Stimulated activated CD4-positive, alpha-beta T cell treated with anti-CD3 and anti-CD28 coated beads, Interleukin-4, amount 100 ng/mL, for 4 hours (primary cell): ENCODE data around the gene BRAF.
"Not testable (repeated sequence)": the region's sequence is repeated elsewhere in the genome, so short reads cannot be mapped to it uniquely, and the experiment has no call there.

Experiments used
- DNase-seq, 2 experiments: peaks; one replicate each; pipeline ENCODE4 v3.0.0-alpha.2; 2020

BRAF gene

DNA sequence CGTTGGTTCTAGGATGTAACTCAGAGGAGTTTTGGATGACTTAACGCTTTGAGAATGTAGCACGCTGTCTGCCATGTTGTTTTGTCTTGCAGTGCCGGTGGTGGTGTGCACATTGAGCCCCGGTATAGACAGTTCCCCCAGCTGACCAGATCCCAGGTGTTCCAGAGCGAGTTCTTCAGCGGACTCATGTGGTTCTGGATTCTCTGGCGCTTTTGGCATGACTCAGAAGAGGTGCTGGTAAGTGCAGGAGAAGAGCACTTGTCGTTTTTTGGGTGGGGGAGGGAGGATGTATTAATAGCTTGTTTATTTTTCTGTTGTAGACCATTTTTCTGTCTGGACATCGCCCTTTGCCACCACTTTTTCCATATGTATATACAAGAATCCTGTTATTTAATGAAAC lies 222.0 kb downstream of the BRAF start:
- DNase-seq, result no peak

DNA sequence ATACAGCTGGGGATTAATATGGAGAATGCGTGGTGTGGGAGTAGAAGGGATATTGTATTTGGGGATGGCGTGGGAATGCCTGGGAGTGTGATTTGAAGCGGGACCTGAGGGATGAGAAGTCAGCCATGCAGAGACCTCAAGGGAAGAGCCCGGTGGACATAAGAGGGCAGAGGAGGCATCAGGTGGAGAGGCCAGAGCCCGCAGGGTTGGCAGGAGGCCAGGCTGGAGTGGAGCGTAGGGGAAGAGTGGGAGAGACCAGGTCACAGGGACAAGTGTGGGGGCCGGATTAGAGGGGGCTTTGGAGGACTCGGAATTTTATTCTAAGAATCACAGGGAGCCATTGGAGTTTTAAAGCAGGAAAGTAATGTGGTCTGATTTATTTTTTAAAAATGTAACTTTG lies 226.3 kb downstream of the BRAF start:
- DNase-seq, result no peak

DNA sequence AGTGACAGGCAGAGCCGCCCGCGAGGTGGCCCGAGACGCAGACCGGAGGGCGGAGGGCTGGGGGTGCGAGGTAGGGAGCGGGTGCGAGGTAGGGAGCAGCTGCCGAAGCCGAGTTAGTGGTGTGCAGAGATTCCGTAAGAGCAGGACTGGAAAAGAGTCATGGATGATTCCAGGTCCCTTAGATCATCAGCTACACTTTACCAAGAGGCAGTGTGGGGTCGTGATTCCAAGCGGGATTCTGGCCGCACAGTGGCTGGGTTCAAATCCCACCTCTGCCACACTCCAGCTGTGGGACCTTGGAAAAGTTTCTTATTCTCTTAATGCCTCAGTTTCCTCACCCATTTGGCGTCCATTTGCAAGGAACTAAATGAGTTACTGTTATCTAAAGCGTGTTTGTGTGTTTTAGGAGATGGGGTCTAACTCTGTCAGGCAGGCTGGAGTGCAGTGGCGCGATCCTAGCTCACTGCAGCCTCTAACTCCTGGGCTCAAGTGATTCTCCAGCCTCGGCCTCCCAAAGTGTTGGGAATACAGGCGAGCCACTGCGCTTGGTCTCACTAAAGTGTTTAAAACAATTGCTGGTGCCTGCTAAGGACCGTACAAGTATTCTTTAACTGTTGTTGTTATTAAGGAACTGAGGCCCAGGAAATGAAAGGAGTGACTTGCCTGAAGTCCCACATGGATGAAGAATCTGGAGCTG lies 227.1 kb downstream of the BRAF start:
- DNase-seq, result no peak

DNA sequence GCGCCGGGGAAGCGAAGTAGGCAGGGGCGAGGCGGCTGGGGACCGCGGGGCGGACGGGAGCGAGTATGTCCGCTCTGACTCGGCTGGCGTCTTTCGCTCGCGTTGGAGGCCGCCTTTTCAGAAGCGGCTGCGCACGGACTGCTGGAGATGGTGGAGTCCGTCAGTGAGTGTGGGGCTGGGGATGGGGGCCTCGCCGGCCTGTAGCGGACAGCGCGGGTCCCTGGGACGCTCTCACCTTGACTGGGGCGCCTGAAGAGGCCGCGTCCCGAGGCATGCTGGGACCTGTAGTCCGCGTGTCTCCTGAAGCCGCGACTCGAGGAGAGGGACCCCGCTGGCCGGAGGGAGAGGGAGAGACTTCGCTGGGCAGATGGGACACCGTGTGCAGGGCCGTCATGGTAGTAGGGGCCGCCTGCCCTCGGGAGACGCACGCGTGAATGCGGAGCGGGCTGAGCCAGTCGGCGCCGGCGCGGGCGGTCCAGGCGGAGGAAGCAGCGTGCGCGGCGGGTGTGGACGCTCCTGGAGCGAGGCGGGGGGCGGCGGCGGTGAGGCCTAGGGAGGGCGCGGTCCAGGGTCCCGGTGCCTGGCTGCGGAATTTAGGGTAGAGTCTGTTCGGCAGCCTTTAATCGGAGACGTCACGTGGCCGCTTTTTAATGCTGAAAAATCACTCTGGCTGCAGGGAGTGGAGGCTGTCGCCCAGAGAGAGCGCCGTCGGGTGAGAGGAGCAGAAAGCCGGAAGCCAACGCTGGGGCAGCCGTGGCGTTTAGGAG lies 227.9 kb downstream of the BRAF start, which contains the start of gene NDUFB2:
TSS of gene NDUFB2 (plus strand) at position 29 of the 767 bp plus-strand sequence. CDS start at position 66, 37 bp downstream.
- peak; percentile 52 to 96 for DNase-seq

DNA sequence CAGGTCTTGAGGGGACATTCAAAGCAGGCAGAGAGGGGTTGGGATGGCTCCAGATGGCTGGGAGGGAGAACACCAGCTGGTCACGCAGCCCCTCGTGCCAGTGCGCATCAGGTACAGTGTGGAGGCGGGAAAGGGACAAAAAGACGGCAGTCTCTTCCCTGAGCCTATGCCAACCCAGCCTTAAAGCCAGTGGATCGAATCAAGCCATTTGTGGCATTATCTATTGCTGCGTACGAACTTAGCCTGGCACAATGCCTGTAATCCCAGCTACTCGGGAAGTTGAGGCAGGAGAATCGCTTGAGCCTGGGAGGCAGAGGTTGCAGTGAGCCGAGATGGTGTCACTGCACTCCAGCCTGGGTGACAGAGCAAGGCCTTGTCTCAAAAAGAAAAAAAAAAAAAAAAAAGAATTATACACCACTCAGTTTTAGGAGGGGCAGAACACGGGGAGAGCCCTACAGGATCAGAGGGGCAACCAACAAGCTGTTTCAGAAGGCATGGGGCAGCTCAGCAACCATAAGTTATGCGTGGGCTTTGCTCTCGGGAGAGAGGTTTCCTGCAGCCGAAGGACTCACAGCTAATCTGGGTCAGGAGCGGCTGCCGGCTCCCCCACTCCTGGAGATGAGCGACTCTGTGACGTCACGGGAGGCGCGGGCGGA lies 228.6 kb downstream of the BRAF start:
- peak in 1 of 2 experiments; percentile 93 for DNase-seq

DNA sequence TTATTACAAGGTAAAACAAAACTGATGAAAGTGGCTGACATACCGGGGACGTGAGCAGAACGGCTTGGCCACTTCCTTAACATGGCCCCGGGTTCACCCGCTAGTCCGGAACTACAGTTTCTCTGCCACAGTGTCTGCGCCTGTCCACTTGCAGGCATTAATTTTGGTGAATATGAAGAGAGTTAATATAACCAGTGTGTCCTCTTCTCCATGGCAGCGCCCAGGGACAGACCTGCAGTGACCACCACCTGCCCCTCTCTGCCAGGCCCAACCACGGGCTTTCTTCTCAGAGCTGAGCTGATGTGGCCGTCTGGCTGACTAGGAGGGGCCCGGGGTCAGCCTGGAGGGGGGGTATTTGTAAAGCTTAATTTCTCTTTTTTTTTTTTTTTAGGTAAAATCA lies 229.3 kb downstream of the BRAF start:
- no peak for DNase-seq

DNA sequence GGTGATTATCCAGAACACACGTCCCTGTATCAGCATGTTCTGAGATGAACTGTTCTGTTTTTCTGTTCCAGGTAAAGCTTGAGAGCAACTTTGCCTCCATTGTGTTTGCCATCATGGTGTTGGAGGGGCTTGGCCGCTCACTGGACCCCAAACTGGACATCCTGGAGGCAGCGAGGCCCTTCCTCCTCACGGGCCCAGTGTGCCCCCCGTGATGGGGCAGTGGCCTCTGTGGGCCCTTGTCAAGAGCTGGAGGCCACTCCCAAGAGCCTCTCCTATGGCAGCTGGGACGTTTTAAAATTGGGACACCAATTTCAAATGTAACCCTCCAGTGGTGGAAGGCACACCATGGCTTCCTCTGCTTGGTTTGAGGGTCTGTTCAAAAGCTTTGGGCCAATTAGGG lies 230.1 kb downstream of the BRAF start:
- DNase-seq, result no peak

DNA sequence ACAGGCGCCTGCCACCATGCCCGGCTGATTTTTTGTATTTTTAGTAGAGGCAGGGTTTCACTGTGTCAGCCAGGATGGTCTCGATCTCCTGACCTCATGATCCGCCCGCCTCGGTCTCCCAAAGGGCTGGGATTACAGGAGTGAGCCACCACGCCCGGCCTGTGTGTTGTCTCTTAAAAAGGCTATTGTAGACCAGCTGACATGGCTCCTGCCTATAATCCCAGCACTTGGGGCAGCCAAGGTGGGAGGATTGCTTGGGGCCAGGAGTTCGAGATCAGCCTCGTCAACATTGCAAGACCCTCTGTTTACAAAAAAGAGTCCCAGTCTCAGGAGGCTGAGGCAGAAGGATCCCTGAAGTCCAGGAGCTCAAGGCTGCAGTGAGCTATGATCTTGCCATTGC lies 230.9 kb downstream of the BRAF start:
- not testable (repeated sequence) for DNase-seq

DNA sequence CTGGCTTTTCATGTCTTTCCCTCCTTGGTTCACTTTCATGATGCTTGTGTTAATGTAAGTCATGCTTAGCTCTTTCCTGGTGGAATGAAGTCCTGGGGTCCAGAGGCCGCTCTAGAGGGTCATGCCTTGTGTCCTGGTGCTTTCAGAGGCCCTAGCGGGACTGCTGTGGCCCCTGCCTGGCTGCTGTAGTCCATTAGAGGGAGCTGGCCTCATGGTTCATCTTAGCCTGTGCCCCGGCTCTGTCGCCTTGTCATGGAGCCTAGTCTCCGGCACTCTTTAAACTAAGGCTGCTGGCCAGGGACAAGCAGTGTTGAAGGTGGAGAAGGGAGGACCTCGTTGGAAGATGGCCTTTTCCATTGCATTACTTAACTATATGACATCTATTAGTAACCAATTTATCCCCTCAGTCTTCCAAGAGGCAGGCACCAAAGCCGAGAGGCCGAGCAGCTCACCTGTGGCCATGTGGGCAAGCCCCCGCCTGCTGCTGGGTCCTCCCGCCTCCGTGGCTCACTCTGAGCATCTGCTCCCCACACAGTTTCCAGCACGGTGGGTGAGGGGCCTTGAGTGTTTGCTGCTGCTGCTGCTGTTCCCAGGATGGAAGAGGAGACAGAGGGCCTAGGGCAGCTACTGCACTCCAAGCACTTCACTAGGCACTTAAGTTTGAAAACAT lies 233.2 kb downstream of the BRAF start:
- no peak for DNase-seq

DNA sequence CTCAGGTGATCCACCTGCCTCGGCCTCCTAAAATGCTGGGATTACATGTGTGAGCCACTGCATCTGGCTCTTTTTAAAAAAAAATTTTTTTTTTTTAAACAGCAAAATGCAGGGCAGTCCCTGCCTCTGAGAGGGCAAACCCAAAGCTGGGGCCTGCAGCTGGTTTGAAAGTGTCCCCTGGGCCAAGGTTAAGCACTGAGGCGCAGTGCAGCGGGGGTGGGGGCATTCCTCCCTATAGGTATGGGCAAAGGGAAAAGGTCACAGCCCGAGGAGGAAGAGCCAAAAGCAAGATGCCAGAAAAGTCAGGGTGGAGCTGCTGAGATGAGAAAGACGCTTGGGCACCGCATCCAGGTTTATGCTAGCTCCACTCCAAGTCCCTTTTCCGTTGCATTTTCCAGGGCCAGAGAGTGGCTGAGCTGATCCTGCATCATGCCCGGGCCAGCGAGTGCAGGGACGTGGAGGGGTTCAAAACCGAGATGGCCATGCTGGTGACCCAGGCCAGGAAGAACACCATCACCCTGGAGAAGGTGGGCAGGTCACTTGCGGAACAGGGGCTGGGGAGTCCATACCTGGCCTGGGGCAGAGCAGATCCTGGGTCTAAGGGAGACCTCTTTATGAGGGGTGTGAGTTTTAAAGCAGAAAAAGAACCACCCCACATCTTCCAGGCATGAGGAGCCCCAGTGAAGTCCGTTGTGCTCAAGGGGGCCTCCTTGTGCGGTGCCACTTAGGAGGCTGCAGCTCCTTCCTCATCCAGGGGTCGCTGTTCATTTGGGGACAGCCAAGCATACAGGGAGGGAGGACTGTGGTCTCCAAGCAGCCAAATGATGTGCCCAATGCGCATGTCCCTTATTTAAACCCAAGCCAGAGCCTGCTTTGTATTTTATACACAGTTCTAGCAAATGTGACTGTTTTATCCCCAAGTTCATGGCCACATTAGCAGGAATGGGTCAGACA lies 235.3 kb downstream of the BRAF start:
- DNase-seq, result no peak

DNA sequence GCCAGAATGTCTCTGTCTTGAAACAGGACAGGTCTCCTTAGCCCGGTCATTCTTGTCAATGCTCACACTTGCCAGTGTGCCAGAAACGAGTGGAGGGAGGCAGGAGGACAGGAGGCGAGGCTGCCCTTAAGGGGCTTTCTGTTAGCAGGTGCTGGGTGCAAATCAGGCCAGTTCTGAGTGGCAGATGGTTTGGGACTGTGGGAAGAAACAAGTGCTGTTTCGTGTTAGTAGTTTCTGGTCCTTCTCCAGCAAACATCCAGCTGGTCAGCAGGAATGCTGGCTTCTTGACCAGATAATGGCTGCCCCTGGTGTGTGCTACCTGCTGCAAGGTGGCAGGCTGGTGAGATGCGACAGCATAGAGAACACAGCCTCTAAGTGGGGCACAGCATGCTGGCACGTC lies 236.4 kb downstream of the BRAF start:
- no peak for DNase-seq

DNA sequence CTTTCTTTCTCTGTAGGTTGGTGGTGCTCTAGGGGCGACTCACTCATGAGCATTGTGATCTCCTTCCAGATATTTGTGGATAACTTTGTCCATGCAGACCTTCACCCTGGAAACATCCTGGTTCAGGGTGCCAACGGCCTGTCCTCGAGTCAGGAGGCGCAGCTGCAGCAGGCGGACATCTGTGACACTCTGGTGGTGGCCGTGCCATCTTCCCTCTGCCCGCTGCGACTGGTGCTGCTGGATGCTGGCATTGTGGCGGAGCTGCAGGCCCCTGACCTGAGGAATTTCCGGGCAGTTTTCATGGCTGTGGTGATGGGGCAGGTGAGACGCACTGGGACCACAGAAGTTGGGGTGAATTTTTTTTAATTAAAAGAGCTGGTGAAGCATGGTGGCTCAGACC lies 237.8 kb downstream of the BRAF start:
- DNase-seq, result no peak

DNA sequence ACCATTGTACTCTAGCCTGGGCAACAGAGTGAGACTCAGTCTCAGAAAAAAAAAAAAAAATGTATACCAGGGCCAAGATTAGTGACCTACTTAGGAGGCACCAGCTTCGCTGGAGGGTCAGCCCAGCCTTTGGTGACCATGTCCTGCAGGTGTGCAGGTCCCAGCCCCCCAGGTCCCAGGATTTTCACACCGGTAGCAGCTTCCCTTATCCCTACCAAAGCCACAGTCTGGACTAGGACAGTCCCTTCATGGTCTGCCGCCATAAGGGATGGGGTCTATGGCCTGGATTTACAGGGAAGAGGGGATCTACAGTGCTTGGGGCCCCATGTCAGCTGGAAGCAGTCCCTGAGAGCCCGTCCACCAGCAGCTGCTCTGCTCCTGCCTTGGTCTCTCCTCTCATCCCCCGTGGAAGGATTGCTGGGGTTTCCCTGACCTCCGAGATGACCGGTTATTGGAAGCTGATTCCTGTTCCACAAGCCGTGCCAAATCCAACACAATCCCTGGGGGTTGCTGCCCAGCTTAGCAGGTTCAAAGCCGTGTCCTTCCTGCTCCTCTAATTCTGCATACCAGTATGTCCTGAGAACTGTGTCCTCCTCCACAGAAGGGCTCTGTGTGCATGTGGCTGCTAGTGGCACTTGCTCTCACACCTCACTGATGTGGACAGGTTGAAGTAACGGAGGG lies 239.2 kb downstream of the BRAF start:
- DNase-seq, result no peak

DNA sequence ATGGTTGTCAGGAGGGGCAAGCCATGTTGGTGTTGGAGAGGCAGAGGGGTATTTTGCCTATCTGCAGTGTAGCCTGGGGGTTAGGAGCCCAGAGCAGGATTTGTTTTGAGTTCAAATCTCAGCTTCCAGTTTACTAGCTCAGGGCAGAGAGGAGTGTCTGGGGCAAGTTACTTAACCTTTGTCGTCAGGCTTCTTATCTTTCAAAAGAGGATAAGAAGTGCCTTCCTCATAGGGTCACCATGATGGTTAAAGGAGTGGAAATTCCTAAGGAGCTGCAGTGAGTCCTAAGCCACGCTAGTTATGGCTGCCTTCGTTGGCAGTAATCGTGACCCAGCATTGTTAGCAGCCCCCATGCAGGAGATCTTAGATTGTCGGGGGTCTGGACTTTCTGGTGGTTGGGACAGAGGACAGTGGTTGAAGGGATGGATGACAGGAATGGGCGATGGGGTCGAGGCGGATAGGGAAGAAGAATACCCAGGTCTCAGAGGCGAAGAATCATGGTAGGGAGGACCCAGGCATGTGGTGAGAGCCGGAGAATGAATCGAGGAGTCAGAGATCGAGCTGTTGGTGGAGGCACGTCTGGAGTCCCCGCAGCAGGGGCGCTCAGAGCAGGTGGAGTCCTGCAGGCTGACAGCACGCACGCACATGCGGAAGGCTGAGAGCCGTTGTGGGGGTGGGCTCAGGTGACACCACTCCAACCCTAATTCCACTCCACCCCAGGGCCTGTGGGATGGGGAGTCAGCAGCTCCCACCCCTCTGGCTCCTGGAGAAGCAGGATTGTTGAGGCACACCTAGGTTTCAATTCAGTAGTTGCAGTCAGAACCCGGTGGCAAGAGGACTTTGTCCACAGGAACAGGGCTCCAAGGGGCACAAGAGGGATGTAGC lies 240.4 kb downstream of the BRAF start:
- DNase-seq, result no peak

DNA sequence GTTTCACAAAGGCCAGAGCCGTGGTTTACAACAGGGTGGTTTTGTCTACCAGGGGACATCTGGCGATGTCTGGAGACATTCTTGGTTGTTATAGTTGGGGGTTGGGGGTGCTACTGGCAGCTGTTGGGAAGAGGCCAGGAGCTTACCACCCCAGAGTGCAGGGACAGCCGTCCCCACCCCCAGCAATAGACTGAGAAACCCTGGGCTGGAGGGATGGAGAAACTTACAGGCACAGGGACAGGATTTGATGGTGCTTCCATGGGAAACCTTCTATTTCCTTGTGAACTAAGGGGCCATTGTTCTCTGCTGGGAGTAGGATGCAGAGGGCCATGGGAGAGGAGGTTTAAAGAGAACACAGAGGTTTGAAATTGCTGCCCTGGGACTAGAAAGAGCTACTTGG lies 241.1 kb downstream of the BRAF start:
- no peak for DNase-seq

DNA sequence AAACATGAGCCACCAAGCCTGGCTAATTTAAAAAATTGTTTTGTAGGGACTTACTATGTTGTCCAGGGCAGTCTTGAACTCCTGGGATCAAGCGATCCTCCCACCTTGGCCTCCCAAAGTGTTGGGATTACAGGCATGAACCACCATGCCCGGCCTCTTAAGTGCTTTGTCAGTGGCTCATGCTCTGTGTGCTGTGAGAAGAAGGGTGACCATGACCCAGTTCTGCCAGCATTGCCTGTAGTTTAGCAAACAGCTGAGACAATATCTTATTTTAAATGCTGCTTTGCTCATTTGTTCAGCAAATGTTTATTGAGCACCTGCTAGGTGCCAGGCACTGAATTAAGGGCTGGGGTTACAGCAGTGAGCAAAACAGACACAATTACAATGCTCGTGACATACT lies 243.0 kb downstream of the BRAF start:
- DNase-seq, result no peak

DNA sequence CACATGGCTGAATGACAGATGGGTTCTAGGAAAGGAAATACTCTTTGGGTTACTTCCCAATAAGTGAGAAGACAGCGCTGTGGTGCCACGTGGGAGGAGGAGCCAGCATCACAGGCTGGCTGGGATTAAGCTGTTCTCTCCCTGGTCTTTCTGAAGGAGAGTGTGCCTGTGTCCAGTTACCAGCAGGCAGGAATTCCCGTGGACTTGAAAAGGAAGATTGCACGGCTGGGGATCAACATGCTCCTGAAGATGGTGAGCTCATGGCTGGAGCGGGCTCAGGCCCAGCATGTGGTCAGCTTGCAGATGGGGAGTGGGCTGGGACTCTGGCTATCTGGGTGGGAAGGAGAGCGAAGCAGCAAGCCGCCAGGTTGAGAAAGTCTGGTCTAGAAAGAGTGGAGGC lies 243.8 kb downstream of the BRAF start:
- no peak for DNase-seq

DNA sequence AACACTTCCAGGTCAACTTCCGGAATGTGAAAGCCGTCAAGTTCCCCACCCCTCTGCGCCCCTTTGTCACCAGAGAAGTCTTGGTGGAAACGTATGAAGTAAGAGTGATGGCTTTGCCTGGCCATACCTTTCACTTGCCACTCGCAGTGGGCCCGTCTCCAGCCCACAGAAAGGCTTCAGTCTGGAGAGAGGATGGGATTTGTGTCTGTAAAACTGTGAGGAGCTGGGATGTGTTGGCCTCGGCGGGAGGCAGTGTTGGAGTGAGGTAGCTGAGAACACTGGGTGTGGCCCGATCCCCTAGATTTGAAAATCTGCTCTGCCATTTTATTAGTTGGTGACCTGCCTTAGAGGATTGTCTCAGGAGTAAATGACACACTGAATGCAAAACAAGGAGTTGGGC lies 245.5 kb downstream of the BRAF start:
- DNase-seq, result no peak

DNA sequence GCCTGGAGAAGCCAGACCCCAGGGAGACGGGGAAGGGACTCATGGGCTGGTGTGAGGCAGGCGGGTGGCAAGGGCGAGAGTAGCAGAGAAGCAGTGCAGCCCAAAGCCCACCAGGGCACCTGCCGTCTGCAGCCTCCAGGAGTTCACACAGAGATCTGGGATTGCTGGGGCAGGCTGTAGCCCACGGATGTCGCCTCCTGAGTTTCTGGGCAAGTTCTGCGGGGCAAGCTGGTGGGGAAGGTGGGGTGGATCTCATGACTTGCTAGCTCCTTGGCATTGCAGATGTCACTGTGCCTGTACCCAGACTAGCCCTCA lies 246.0 kb downstream of the BRAF start:
- no peak for DNase-seq

DNA sequence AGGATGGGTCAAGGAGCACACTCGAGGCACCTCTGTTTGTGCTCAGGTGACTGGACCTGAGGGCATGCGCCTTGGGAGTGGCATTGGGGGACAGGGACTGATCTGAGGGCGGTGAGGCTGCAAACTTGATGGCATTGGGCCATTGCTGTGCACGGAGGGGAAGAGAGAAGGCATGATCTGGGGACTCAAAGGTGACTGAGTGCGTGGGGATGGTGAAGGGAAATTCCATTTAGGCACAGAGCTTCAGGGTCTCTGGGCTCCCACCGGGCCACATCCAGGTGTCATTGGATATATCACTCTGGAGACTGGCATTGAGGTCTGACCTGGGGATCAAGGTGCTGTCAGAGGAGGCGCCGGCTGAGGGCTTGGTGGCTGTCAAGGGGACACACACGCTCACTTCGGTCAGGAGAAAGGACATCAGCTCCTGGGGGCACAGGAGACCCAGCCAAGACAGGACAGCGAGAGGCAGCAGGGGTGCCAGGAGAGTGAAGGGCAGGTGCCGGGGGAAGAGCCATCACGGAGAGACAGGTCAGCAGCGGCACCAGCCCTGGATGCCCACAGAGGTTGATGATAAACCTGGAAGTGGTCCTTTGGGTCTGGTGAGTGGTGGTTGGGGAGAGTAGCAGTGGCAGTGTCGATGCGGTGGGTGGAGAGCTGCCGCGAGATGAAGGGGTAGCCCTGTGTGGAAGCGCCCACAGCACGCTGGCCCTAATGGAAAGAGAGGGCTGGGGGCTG lies 246.5 kb downstream of the BRAF start:
- DNase-seq, result no peak
